Body of pancreas (tissue), 4 donors: Measurements from ENCODE around the gene OTUB2. TPM values are rescaled to one million over a fixed set of nuclear protein-coding genes. Genes with fewer than 3 reads are reported as not detected.
A peak's percentile ranks its signal among the peaks of the same experiment; 100 is the strongest.

Experiments
- ATAC-seq: fragments of 150-250 bp; one replicate; pipeline ENCODE4 v1.9.1; 2016
- DNase-seq, 4 donors: peaks; one replicate each; pipeline ENCODE4 v3.0.0-alpha.2; 2019
- H3K27ac ChIP-seq, 4 donors: fragments of 200-600 bp; sonication (generic); 1 replicate in 3 of 4; 2 replicates in 1 of 4; pipeline versions ENCODE4 v1.5.1 to v1.6.1; 2016 to 2019; ENCODE audit warnings: mild to moderate bottlenecking in 1 of 4, mixed read lengths in 1 of 4, moderate library complexity in 1 of 4
- H3K27me3 ChIP-seq, 2 donors: fragments of 200-600 bp; sonication (generic); one replicate each; pipeline ENCODE4 v1.6.0; 2016; ENCODE audit warnings: mild to moderate bottlenecking in 1 of 2
- H3K36me3 ChIP-seq, 2 donors: fragments of 200-600 bp; sonication (generic); replicated peaks in 1 of 2; 2 replicates each; pipeline ENCODE4 v1.5.1; 2016; ENCODE audit warnings: low read depth in 2 of 2; ENCODE audit not compliant: insufficient read depth in 1 of 2
- H3K4me1 ChIP-seq: fragments of 200-600 bp; sonication (generic); one replicate; pipeline ENCODE4 v1.6.0; 2016
- H3K4me3 ChIP-seq, 2 donors: fragments of 200-600 bp; sonication (generic); 1 replicate in 1 of 2; 2 replicates in 1 of 2; pipeline ENCODE4 v1.5.1; 2016 to 2019
- H3K9me3 ChIP-seq, 3 donors: fragments of 200-600 bp; sonication (generic); 1 replicate in 2 of 3; 2 replicates in 1 of 3; pipeline ENCODE4 v1.5.1; 2016
- POLR2A ChIP-seq, 3 donors: fragments of 450-650 bp; IDR thresholded peaks; one replicate each; pipeline ENCODE4 v1.6.1; 2016; ENCODE audit warnings: antibody characterized with exemption in 3 of 3, mild to moderate bottlenecking in 2 of 3
- WGBS, 2 donors: methylation state at CpG; one replicate each; pipeline ENCODE4 v1.1.5; 2017; 5-methylcytosine and 5-hydroxymethylcytosine counted together
- intact Hi-C: fragments of 100-400 bp; cut with DNase I; formaldehyde crosslinking; loops from one replicate; pipeline ENCODE4 v1.15.1; 2023
- total RNA-seq, 2 donors: library from RNA; depleted of rRNA; stranded (reverse); fragments of >200 nt; gene quantifications; one replicate each; pipeline ENCODE4 v1.1.0, GENCODE V29; 2016
- TF ChIP-seq, protein P1 (sequence below), 7 experiments: fragments of 450-650 bp in 4 of 7; fragments of 200-600 bp in 3 of 7; sonication (generic) in 3 of 7; IDR thresholded peaks; one replicate each; pipeline ENCODE4 v1.5.1; 2016 to 2019; ENCODE audit warnings: antibody characterized with exemption in 7 of 7

The OTUB2 gene
- total RNA-seq, 2 donors from 2014 or later = 0.33 to 1.8 TPM

DNA sequence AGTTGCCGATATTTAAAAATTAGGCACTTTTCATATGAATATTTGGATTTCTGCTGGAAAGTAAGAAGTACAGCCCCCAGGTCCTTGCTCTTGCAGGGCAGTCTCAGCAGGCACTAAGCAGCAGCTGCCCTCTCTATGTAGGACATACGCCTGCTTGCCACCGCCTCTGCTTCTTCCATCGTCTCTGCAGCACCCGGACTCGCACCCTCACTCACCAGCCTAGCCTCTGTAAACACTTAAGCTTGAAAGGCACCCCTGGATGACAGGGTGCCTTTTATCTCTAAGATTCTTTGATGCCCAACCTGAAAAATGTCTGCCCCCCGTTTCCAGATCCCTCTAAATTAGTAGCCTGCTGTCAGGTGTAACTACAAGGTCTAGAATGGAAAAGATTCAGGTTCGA is 19.0 kb downstream of the OTUB2 start:
- no peaks in the 10 kb centered on the region for H3K9me3 ChIP-seq
- DNase-seq = peak in 2 of 4 donors; percentile 2 to 5
- TF ChIP-seq POLR2A (IDR thresholded peaks at IDR 0.05) = no peak
- TF ChIP-seq, protein P1, sequence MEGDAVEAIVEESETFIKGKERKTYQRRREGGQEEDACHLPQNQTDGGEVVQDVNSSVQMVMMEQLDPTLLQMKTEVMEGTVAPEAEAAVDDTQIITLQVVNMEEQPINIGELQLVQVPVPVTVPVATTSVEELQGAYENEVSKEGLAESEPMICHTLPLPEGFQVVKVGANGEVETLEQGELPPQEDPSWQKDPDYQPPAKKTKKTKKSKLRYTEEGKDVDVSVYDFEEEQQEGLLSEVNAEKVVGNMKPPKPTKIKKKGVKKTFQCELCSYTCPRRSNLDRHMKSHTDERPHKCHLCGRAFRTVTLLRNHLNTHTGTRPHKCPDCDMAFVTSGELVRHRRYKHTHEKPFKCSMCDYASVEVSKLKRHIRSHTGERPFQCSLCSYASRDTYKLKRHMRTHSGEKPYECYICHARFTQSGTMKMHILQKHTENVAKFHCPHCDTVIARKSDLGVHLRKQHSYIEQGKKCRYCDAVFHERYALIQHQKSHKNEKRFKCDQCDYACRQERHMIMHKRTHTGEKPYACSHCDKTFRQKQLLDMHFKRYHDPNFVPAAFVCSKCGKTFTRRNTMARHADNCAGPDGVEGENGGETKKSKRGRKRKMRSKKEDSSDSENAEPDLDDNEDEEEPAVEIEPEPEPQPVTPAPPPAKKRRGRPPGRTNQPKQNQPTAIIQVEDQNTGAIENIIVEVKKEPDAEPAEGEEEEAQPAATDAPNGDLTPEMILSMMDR (IDR thresholded peaks at IDR 0.05) = no peak
- peaks cover 3 to 29% of the 10 kb centered on the region in 2 donors for H3K36me3 ChIP-seq
- WGBS, 2 donors = 89% methylated on average over 8 of the region's 8 CpGs
- intact Hi-C loops = no loop called here
- no peak overlapping the region for H3K27ac ChIP-seq
- no peaks in the 10 kb centered on the region for H3K27me3 ChIP-seq
- no peak for ATAC-seq
- no peaks in the 10 kb centered on the region for H3K4me1 ChIP-seq
- H3K4me3 ChIP-seq = no peak overlapping the region

DNA sequence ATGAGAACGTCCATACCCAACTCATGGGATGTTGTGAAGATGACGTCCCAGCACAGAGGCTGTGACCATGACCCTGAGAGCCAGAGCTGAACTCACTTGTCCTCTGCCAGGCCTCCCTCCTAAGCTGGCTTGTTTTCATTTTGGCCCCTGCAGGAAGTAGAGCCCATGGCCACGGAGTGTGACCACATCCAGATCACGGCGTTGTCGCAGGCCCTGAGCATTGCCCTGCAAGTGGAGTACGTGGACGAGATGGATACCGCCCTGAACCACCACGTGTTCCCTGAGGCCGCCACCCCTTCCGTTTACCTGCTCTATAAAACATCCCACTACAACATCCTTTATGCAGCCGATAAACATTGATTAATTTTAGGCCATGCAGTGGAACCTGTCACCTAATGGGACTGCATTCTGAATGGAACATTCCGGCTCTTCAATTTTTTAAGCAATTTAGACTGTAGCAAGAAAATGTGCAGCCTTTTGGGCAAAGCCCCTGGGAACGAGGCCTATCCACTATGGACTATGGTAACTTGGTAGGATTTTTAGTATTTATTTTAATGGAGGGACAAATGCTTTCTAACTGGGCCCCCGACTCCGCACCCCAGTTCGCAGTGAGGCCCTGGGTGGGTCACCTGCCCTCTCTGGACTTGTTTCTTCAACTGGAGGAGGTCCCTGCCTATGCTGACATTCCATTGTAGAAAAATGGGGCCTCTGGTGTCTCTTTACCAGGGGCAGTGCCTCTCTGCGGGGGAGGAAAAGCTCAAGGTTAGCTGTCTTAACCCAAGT is 19.6 kb downstream of the OTUB2 start:
- no peaks in the 10 kb centered on the region for H3K4me1 ChIP-seq
- WGBS, 2 donors = 88 to 89% methylated on average over 18 to 19 of the region's 19 CpGs
- no peak for ATAC-seq
- intact Hi-C loops = no loop called here
- no peaks in the 10 kb centered on the region for H3K27me3 ChIP-seq
- no peaks in the 10 kb centered on the region for H3K9me3 ChIP-seq
- peak in 3 of 4 donors; percentile 1 to 7 (median 2) for DNase-seq
- H3K27ac ChIP-seq = no peak overlapping the region
- no peak overlapping the region for H3K4me3 ChIP-seq
- TF ChIP-seq, protein P1 (IDR thresholded peaks at IDR 0.05) = no peak
- no peak for TF ChIP-seq POLR2A (IDR thresholded peaks at IDR 0.05)
- H3K36me3 ChIP-seq = peaks cover 3 to 33% of the 10 kb centered on the region in 2 donors

DNA sequence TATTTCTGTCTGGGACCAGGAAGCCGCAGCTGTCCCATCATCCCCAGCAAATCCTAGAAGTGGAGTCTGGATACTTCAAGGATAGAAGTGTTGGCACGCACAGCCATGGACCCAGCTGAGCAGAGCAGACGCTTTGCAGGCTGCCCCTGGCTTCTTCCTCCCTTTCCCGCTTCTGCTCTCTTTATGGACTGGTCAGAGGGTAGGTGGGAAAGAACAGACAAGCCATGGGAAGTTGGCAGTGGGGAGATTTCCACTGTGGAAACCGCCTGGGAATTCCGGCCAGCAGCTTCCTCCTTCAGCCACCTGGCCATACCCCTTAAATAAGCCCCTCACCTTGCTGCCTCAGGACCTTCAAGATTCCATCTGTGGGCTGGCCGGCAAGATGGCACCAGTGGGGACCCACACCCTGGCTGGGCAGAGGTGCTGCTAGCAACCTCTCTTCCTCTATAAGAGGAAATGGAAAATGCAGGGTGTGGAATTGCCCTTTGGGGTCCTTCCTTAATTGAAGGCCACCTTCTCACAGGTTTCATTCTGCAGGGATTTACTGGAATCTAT is 20.6 kb downstream of the OTUB2 start:
- Histone ChIP-seq H3K4me3 (no peak overlapping the region), H3K27ac (no peak overlapping the region), H3K36me3 (peaks cover 3 to 33% of the 10 kb centered on the region in 2 donors), H3K9me3 (no peaks in the 10 kb centered on the region), H3K4me1 (no peaks in the 10 kb centered on the region), H3K27me3 (no peaks in the 10 kb centered on the region)
- TF ChIP-seq, protein P1 (IDR thresholded peaks at IDR 0.05) = no peak
- no peak for TF ChIP-seq POLR2A (IDR thresholded peaks at IDR 0.05)
- ATAC-seq (no peak), DNase-seq (peak in 2 of 4 donors; percentile 2 to 6)
- intact Hi-C loops = no loop called here
- 78 to 89% methylated on average over 6 to 7 of the region's 7 CpGs for WGBS, 2 donors

DNA sequence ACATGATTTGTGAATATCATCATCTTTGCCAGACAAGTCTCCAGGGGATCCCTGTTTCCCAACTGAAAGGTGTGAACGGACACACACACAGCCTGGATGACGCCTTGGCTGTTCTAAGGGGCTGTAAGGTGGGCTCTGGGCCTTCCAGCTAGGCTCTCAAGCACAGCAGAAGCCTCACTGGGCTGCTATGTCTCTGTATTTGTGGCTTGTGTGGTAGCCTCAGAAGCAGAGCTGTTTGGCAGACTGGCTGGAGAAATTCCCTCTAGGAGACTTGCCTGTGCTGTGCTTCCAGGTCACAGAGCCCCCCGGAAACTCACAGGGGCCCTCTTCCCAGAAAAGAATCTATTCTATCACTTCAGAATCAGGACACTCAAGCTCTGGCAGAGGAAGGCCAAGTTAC is 21.4 kb downstream of the OTUB2 start:
- Histone ChIP-seq H3K4me1 (no peaks in the 10 kb centered on the region), H3K27ac (no peak overlapping the region), H3K27me3 (no peaks in the 10 kb centered on the region), H3K4me3 (no peak overlapping the region), H3K36me3 (peaks cover 3 to 39% of the 10 kb centered on the region in 2 donors), H3K9me3 (no peaks in the 10 kb centered on the region)
- no peak for TF ChIP-seq POLR2A (IDR thresholded peaks at IDR 0.05)
- TF ChIP-seq, protein P1 (IDR thresholded peaks at IDR 0.05) = no peak
- intact Hi-C loops = no loop called here
- DNase-seq = peak in 3 of 4 donors; percentile 0 to 6 (median 1)
- 89 to 96% methylated on average over 2 to 3 of the region's 3 CpGs for WGBS, 2 donors
- ATAC-seq = no peak
